HUDEP-2 (cell line): ENCODE data around the gene TRAPPC5.

ENCODE experiments used
- DNase-seq, 76 experiments: peaks; one replicate each; lab custom pipeline; 2025; ENCODE audit not compliant: unreplicated experiment in 76 of 76; lab: John Stamatoyannopoulos, UW

Gene TRAPPC5

GRCh38 chr19:7729211-7729610 lies 48.6 kb downstream of the TRAPPC5 start:
- DNase-seq, result no peak

- DNase-seq, result no peak
Observed at GRCh38 chr19:7729831-7730285, 49.2 kb downstream of the TRAPPC5 start.

- no peak for DNase-seq
Observed at GRCh38 chr19:7730286-7731217, 49.9 kb downstream of the TRAPPC5 start.

- DNase-seq, result no peak
Observed at GRCh38 chr19:7731218-7731595, 50.6 kb downstream of the TRAPPC5 start.

DNA sequence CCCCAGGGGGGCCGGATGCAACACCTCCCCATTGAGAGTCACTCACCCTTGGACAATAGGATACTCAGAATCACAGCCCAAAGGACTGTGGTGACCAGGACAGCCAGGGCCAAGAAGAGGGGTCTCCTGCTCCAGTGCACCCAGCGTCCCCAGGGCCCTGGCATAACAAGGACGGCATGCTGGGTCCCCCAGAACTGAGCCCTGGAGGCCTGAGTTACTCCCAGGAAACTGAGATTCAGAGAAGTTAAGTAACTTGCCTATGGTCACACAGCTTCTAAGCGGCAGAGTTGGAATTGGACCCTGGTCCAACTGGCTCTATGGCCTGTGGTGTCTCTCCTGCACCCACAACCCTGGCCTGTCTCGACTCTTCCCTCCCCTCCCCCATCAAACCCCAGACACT lies 51.0 kb downstream of the TRAPPC5 start:
- no peak for DNase-seq

- DNase-seq, result no peak
Observed at GRCh38 chr19:7732045-7732444, 51.4 kb downstream of the TRAPPC5 start, which contains the start of gene CLEC4G. TSS of gene CLEC4G (minus strand) at chr19:7732110. CDS start at chr19:7732102, 8 bp downstream.

DNA sequence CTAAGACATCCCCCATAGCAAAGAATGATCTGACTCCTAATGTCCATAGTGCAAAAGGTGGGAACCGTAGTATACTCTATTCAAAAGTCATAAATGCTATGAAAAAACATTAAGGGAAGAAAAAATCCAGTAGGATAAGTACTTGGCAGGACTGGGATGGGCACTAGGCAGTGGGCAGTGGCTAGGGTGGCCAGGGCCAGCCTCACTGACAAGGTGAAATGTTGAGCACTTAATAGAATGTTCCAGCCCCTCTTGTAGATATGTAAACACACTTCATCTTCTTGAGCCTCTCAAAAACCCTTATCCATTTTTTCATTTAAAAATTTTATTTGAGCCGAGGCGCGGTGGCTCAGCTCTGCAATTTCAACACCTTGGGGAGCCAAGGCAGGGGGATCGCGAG lies 52.7 kb downstream of the TRAPPC5 start:
- no peak for DNase-seq

- DNase-seq, result no peak
Observed at GRCh38 chr19:7734220-7735203, 53.9 kb downstream of the TRAPPC5 start.

GRCh38 chr19:7736148-7736547 lies 55.5 kb downstream of the TRAPPC5 start:
- DNase-seq, result no peak

- DNase-seq, result no peak
Observed at GRCh38 chr19:7737215-7737614, 56.6 kb downstream of the TRAPPC5 start.
